CD4-positive, alpha-beta T cell treated with Interleukin-6 for 4 hours (primary cell): ENCODE measurements around the gene MRPL20.
A peak's percentile ranks its signal among the peaks of the same experiment; 100 is the strongest.

Source experiments
- DNase-seq: peaks from one replicate; pipeline ENCODE4 v3.0.0-alpha.2; 2020; ENCODE audit warnings: mixed read lengths

The MRPL20 gene

DNA sequence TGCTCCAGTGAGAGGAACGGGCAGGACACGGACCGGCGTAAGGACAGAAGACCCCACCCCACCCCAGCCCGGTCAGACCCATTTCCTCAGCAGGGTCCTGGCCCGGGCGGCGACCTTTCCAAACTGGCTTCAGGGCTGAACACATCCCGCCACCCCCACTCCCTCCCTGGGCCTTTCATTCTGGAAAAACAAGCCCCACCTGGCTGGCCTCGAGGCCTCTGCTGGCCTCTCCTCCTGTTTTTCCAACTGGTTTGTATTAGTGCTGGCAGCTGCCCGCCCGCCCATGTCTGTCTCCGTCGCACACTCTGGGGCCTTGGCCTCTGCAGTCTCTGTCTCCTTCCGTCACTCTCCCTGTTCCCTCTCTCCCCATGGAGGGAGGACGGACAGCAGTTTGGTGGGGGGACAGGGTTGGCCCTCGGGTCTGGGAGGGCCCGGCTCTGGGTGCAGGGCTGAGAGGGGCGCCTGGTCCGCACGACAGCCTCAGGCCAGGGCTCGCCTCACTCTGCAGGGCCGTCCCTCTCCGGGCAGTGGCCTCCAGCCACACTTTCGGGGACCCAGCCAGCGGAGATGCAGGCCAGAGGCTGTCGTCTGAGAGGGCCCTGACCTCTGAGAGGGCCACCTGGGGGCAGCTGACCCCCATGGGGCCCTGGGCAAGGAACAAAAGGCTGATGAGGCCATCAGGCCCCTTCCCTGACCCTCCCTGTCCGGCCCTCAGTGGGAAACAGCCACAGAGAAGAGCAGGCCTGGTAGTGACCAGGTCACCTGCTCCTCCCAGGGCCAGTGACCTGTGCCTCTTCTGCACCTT, 47.2 kb downstream of the MRPL20 start:
- no peak for DNase-seq

- peak; percentile 16 for DNase-seq
Measured at GRCh38 chr1:1359308-1359663, 47.8 kb downstream of the MRPL20 start.

DNA sequence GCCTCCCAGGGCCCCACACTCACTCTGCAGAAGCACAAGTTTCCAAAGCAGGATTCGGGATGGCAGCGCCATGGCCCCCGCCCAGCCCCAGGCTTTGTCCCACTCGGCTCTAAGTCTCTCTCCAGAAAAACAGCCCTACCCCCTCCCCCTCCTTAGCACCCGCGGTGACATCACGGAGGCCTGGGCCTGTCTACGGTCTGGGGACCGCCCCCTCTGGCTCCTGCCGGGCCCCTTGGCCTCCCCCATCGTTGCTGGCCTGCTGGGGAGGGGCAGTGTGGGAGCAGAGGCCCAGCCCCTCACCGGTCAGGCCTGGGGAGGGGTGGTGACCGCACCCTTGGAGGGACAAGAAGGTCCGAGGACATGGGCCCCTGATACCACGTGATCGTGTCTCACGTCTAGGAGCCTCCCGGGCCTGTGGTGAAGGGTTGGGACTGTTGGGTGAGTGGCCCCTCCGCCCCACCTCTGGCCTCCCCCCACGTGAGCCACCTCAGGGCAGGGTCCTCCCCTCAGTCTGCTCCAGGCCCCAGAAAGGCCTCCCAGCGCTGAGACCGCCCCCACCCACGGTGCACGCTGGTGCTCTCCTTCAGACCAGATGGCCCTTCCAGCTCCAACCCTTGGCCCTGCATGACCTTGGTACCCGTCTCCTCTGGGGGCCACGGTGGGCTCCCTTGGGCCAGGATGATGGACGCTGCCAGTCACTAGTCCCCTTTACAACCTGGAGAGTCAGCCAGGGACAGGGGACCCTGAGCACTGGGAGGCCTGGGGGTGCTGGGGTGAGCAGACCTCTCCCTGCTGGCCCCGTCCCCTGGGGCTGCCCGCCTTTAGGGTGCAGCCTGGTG, 48.4 kb downstream of the MRPL20 start, which contains the start of gene MXRA8:
Gene MXRA8 (minus strand): TSS at position 123 of the 839 bp plus-strand sequence. CDS start 51 bp downstream, at position 72.
- no peak for DNase-seq

- DNase-seq: no peak
Measured at GRCh38 chr1:1357871-1358432, 49.1 kb downstream of the MRPL20 start.

DNA sequence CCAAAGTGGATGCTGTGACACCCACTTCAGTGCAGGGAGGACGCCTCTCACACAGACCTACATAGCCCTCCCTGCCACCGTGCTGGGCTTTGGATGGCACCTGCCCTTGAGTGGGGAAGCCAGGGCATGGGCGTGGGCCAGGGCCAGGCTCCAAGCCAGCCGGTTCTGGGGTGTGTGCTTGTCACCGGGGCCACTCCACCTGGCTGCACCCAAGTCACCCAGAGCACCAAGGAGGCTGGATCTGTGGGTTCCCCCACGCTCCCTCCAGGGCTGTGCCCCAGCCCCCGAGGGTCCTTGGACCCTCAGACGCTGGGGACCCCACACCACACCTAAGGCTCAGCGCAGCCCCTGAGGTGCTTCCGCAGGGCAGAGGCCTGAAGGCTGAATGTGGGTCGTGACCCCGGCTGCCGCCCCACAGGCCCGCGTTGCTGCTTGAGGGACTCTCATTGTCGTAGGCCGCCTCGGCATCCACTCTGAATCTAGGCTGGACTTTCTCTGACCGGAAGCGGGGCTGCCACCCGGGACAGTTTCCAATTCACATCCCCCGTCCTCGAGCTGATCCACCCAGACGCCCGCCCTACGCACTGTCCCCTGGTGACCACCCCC, 50.2 kb downstream of the MRPL20 start:
- no peak for DNase-seq

DNA sequence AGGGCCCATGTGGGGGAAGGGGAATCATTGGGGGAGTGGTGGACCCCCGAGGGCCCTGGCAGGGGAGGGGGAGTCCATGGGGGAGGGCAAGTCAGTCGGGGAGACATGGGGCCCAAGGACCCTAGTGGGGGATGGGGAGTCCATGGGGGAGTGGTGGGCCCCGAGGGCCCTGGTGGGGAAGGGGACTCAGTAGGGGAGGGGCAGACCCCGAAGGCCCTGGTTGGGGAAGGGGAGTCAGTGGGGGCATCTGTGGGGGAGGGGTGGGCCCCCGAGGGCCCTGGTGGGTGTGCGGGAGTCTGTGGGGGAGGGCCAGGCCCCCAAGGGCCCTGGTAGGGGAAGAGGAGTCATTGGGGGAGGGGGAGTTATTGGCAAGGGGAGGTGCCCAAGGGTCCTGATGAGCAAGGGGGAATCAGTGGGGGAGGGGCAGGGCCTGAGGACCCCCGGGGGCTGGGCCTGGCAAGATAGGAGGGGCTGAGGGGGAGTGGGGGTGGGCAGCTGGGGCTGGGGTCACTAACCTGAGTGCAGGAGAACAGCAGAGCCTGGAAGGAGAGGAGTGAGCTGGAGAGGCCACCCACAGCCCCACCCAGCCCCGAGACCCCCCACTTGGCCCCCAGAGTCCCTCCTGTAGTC, 50.8 kb downstream of the MRPL20 start:
- no peak for DNase-seq

- no peak for DNase-seq
Measured at GRCh38 chr1:1355416-1355815, 51.7 kb downstream of the MRPL20 start.

DNA sequence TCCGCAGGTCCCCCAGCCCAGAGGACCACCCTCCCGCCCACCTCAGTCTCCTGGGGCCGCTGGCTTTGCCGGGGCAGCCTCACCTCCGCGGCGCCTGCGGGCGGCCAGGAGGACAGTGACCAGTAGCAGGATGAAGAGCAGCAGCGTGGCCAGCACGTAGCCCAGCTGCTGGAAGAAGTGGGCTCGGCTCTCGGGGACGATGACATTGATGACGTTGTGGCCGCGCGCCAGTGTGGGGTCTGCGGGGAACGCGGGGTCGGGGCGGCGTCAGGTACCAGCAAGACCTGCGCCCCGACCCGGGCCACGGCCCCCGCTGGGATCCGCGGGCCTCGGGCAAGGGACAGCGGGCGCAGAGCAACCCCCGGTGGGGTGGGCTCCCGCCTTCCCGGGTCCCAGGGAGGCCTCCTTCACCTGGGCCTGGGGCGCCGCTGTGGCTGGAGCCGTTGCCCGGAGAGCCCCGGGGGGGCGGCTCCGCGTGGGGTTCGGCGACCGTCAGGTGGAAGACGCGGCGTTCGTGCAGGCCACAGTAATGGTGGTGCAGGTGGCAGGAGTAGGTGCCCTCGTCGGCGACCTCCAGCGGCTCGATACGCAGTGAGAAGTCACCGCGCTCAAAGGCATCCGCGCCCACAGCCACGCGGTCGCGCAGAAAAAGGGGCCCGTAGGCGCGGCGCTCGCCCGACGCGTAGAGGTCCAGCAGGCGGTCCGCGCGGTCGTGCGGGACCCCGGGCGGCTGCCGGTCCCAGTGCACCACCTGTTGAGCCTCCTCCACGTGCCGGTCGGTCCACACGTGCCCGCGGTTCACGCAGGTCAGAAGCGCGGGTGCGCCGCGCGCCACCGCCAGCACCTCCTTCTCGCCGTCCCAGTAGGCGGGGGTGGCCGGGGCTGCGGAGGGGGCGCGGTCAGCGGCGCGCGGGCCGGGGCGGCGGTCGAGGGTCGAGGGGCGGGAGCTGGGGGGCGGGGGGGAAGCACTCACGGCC, 52.5 kb downstream of the MRPL20 start:
- DNase-seq: peak; percentile 42

DNA sequence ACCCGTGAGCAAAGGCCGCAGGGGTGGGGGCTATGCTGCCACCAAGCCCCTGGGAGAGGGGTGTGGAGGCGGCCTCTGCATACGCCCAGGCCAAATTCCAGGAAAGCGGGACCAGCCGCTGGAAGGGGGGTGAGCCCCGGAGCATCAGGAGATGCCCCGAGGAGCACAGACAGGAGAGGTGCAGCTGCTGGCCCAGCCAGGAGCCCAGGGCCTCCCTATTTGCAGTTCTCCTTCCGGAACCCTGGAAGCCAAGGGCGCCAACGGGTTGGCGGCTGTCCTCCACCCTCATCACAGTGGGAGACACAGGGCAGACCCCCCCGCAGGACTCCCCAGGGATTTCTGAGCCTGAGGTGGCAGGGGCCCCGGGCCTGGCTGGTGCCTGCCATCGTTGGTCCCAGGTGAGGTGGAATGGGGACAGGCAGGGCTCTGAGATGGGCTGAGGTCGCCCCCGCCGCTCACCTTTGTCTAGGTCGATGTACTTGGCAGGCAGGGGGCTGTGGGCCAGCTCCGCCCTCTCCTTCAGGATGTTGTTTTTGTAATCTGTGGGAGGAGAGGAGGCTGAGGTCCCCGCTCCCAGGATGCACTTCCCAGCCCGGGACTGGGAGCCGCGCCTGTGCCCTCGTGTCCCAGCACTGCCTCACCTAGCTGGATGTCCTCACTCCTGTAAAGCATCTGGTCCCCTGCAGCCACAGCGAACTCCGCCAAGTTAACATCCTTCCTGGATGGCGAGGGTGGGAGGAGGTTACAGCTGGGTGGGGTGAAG, 53.5 kb downstream of the MRPL20 start:
- DNase-seq: no peak

- no peak for DNase-seq
Measured at GRCh38 chr1:1352786-1353388, 54.2 kb downstream of the MRPL20 start.
